Measurements from ENCODE around the gene DHRSX. TPM values are rescaled to one million over a fixed set of nuclear protein-coding genes. Genes with fewer than 3 reads are reported as not detected.

Gene DHRSX
- total and polyA plus RNA-seq, 2 of the 8 experiments (the other 6 are each of a cell fraction or from before 2014, with no cell fraction given) = 35.1 to 43.4 TPM

GRCh38 chrX:2439613-2440012, 61.2 kb downstream of the DHRSX start:
- no peak overlapping the region for H2BK120ac ChIP-seq (replicated peaks; ENCODE audit: low read depth, low read length)
- no peak overlapping the region for H4K5ac ChIP-seq (ENCODE audit: insufficient read length, low read depth, low read length)
- no peak overlapping the region for H2AFZ ChIP-seq (ENCODE audit: low read length)
- H2BK5ac ChIP-seq (ENCODE audit: low read depth, low read length) = no peak overlapping the region
- H2AK5ac ChIP-seq (ENCODE audit: low read depth, low read length) = no peak overlapping the region
- no peak overlapping the region for H3K18ac ChIP-seq (ENCODE audit: extremely low read depth, low read length)
- CTCF ChIA-PET (ENCODE audit: partially characterized antibody) = no interaction called here
- H2BK20ac ChIP-seq (ENCODE audit: low read length) = no peak overlapping the region
- no peaks in the 10 kb centered on the region for H3K4me1 ChIP-seq (replicated peaks in 1 of 4; ENCODE audit: control insufficient read depth in 3 of 4, insufficient read depth in 4 of 4, low read length in 3 of 4)
- H3K27me3 ChIP-seq (replicated peaks in 1 of 4; ENCODE audit: control insufficient read depth in 3 of 4, extremely low read depth in 1 of 4, insufficient read depth in 3 of 4, low read length in 3 of 4) = no peaks in the 10 kb centered on the region
- H4K8ac ChIP-seq (ENCODE audit: extremely low read depth, insufficient read depth, low read length) = no peak overlapping the region
- TF ChIP-seq SIX5 (IDR thresholded peaks at IDR 0.05; ENCODE audit: low read depth, low read length) (no peak), CHD1 (IDR thresholded peaks at IDR 0.05; ENCODE audit: low read depth, low read length) (no peak), NANOG (IDR thresholded peaks at IDR 0.05; ENCODE audit: insufficient read depth, low read depth, low read length, poor library complexity, severe bottlenecking) (no peak), CREB1 (IDR thresholded peaks at IDR 0.05) (no peak), TAF1 (IDR thresholded peaks at IDR 0.05; ENCODE audit: low read depth, low read length) (no peak), E2F6 (IDR thresholded peaks at IDR 0.05) (no peak), SUZ12 (IDR thresholded peaks at IDR 0.05; ENCODE audit: low read length) (no peak), SP2 (IDR thresholded peaks at IDR 0.05; ENCODE audit: low read length) (no peak), HDAC2 (IDR thresholded peaks at IDR 0.05; ENCODE audit: borderline replicate concordance in 1 of 2, low read depth in 2 of 2, low read length in 2 of 2) (no peak), SP1 (IDR thresholded peaks at IDR 0.05; ENCODE audit: low read depth, low read length) (no peak), TAF7 (optimal IDR thresholded peaks at IDR 0.05; ENCODE audit: borderline replicate concordance, low read depth, low read length) (no peak), BRCA1 (IDR thresholded peaks at IDR 0.05; ENCODE audit: low read depth, low read length) (no peak), ZNF274 (IDR thresholded peaks at IDR 0.05; ENCODE audit: borderline replicate concordance, extremely low read depth, low read length) (no peak)
- no peak overlapping the region for H3K27ac ChIP-seq (ENCODE audit: low read depth, low read length)
- H3K79me2 ChIP-seq (ENCODE audit: control insufficient read depth in 1 of 2, insufficient read depth in 2 of 2, low read length in 2 of 2) = peaks cover 0 to 30% of the 10 kb centered on the region in 2 experiments; a peak in 2 of 4 replicates
- peaks cover 0 to 26% (median 13%) of the 10 kb centered on the region in 4 experiments; a peak in 5 of 8 replicates for H3K36me3 ChIP-seq (ENCODE audit: control insufficient read depth in 2 of 4, insufficient read depth in 4 of 4, low read length in 3 of 4)
- H3K9ac ChIP-seq (replicated peaks in 1 of 4; ENCODE audit: extremely low read depth in 1 of 4, low read depth in 3 of 4, low read length in 3 of 4) = no peak overlapping the region
- no peak for FAIRE-seq
- no peak overlapping the region for H3K23ac ChIP-seq (ENCODE audit: insufficient read length)
- no peak overlapping the region for H3K14ac ChIP-seq (ENCODE audit: insufficient read length)
- no peak overlapping the region for H3K56ac ChIP-seq (replicated peaks; ENCODE audit: insufficient read length, low read depth, low read length)
- no peaks in the 10 kb centered on the region for H3K23me2 ChIP-seq (ENCODE audit: low read depth, low read length)
- no peak overlapping the region for H4K91ac ChIP-seq (replicated peaks; ENCODE audit: insufficient read length, low read length)
- H3K4ac ChIP-seq (replicated peaks; ENCODE audit: insufficient read length, low read depth, low read length) = no peak overlapping the region
- POLR2A ChIA-PET (ENCODE audit: partially characterized antibody) = no interaction called here
- H2BK12ac ChIP-seq (ENCODE audit: low read depth, low read length) = no peak overlapping the region
- H3K4me2 ChIP-seq (ENCODE audit: insufficient read depth in 1 of 2, low read depth in 2 of 2, low read length in 2 of 2) = no peak overlapping the region
- H2BK15ac ChIP-seq (ENCODE audit: low read length) = no peak overlapping the region
- 95% methylated on average over 7 of the region's 8 CpGs; no CpG with 5 or more reads in 1 of the 2 experiments for WGBS, 2 experiments (ENCODE audit: extremely low coverage in 1 of 2, insufficient coverage in 1 of 2, insufficient read length in 1 of 2, insufficient replicate concordance in 2 of 2, low coverage in 1 of 2, low lambda C conversion rate in 2 of 2, missing lambda C conversion rate in 1 of 2)
- peaks cover 0 to 3% of the 10 kb centered on the region in 2 experiments for H4K20me1 ChIP-seq (replicated peaks in 1 of 2; ENCODE audit: control insufficient read depth in 1 of 2, insufficient read depth in 2 of 2, low read length in 2 of 2)
- H3K9me3 ChIP-seq (ENCODE audit: insufficient read depth in 2 of 2, low read depth in 1 of 2, low read length in 1 of 2) = peaks cover 11 to 15% of the 10 kb centered on the region in 2 experiments
- no peak for DNase-seq (ENCODE audit: low read depth in 1 of 2, low spot score in 2 of 2)
- H3K79me1 ChIP-seq (ENCODE audit: low read depth, low read length) = peaks cover 9% of the 10 kb centered on the region
- H3K4me3 ChIP-seq (ENCODE audit: extremely low read depth in 1 of 4, insufficient read depth in 2 of 4, low read depth in 3 of 4, low read length in 4 of 4) = no peak overlapping the region
